ENCODE data around the gene RELL1. TPM values are rescaled to one million over a fixed set of nuclear protein-coding genes. Genes with fewer than 3 reads are reported as not detected.

RELL1 gene
- total RNA-seq, 4 donors from 2014 or later: 44.4 to 83.3 (median 73.6) TPM

DNA sequence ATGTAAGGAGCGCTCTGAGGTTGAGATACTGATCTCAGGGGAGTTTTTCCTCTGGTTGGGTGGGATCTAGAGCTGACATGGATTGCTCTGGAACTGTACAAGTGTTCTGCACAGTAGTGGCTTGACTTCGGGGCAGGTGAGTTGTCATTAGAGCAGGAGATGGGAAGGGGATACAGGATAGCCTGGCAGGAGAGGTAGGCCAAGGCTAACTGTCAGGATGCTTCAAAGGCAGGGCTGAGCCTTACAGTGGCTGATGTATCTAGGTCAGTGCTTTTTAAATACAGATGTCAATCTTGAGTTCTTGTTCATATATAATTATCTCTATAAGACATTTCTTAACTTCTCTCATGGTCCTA is 43.5 kb upstream of the RELL1 start:
- Histone ChIP-seq H3K4me1 (no peaks in the 10 kb centered on the region), H3K27ac (replicated peaks in 1 of 4) (no peak overlapping the region), H3K36me3 (no peaks in the 10 kb centered on the region), H3K9me3 (no peaks in the 10 kb centered on the region), H3K27me3 (no peaks in the 10 kb centered on the region), H3K4me3 (no peak overlapping the region)
- DNase-seq (ENCODE audit: extremely low spot score): no peak
- 96% methylated on average over 2 of the region's 2 CpGs for WGBS
- intact Hi-C loops (cut with DNase I): no loop called here
- TF ChIP-seq CTCF (IDR thresholded peaks at IDR 0.05): no peak
- TF ChIP-seq EP300 (IDR thresholded peaks at IDR 0.05): no peak
- TF ChIP-seq POLR2A (IDR thresholded peaks at IDR 0.05; ENCODE audit: low read depth): no peak
- no peak for TF ChIP-seq POLR2AphosphoS5 (IDR thresholded peaks at IDR 0.05)

DNA sequence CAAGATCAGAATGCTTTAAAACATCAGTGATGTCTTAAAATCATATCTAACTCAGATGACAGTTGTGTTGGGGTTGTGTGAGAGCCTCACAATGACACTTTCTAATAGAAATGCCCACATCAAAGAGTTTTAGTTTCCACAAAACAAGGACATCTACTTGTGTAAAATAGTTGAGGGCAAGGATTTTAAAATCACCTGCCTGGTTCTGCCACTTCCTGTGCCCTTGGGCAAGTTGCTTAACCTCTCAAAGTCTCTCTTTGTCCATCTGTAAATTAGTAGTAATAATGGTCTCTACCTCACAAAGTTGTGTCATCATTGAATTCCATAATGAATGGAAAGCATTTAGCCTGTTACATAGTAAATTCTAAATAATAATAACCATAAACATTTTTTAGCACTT is 41.9 kb upstream of the RELL1 start:
- Histone ChIP-seq H3K27me3 (no peaks in the 10 kb centered on the region), H3K9me3 (no peaks in the 10 kb centered on the region), H3K4me3 (no peak overlapping the region), H3K27ac (replicated peaks in 1 of 4) (no peak overlapping the region), H3K4me1 (no peaks in the 10 kb centered on the region), H3K36me3 (no peaks in the 10 kb centered on the region)
- no peak for DNase-seq (ENCODE audit: extremely low spot score)
- intact Hi-C loops (cut with DNase I): no loop called here
- TF ChIP-seq POLR2AphosphoS5 (IDR thresholded peaks at IDR 0.05): no peak
- no peak for TF ChIP-seq EP300 (IDR thresholded peaks at IDR 0.05)

DNA sequence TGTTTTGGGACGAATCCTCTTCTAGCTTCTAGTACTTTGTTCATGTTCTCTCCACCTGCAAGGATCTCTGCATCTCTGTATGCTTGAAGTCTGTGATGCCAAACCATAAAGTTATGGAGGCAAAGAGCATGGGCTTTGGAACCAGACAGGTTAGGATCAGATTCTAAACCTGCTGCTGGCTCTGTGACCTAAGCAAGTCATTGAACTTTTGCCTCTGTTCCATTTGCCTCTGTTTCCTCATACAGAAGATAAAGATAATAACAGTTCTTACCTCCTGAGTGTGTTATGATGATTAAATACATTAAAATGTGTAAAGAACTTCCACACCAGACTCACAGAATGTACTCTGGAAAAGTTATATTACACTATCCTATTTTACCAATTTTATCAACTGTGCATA is 41.5 kb upstream of the RELL1 start:
- no peaks in the 10 kb centered on the region for H3K27me3 ChIP-seq
- H3K4me3 ChIP-seq: no peak overlapping the region
- no peak for TF ChIP-seq EP300 (IDR thresholded peaks at IDR 0.05)
- TF ChIP-seq POLR2AphosphoS5 (IDR thresholded peaks at IDR 0.05): no peak
- no peaks in the 10 kb centered on the region for H3K4me1 ChIP-seq
- H3K9me3 ChIP-seq: no peaks in the 10 kb centered on the region
- H3K36me3 ChIP-seq: no peaks in the 10 kb centered on the region
- no peak for DNase-seq (ENCODE audit: extremely low spot score)
- 94% methylated on average over 1 of the region's 1 CpG for WGBS
- H3K27ac ChIP-seq (replicated peaks in 1 of 4): no peak overlapping the region
- intact Hi-C loops (cut with DNase I): no loop called here

DNA sequence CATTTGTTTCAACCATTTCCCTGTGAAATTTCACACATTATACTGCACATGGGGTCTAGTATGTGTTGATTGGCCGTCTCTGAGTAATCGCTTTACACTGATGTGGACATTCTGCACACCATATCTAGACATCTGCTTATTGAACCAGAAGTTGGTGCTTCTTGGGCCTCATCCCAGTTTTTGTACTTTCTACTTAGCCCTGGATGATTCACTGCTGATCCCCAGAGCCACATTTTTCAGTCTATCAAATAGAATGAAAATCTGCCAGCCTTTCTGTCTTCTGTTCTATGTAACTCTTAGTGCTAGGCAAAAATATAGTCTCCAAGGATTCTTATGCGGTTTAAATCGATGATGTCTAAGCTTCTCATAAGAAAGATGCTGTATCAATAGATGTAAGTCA is 40.5 kb upstream of the RELL1 start:
- Histone ChIP-seq H3K9me3 (no peaks in the 10 kb centered on the region), H3K27ac (replicated peaks in 1 of 4) (no peak overlapping the region), H3K4me3 (no peak overlapping the region), H3K36me3 (no peaks in the 10 kb centered on the region), H3K4me1 (no peaks in the 10 kb centered on the region), H3K27me3 (no peaks in the 10 kb centered on the region)
- intact Hi-C loops (cut with DNase I): no loop called here
- no peak for DNase-seq (ENCODE audit: extremely low spot score)
- TF ChIP-seq POLR2A (IDR thresholded peaks at IDR 0.05; ENCODE audit: low read depth) (no peak), POLR2AphosphoS5 (IDR thresholded peaks at IDR 0.05) (no peak), CTCF (IDR thresholded peaks at IDR 0.05) (no peak), EP300 (IDR thresholded peaks at IDR 0.05) (no peak)
- 92% methylated on average over 4 of the region's 4 CpGs for WGBS

- intact Hi-C loops (cut with DNase I): no loop called here
- H3K9me3 ChIP-seq: no peaks in the 10 kb centered on the region
- no peak overlapping the region for H3K27ac ChIP-seq (replicated peaks in 1 of 4)
- no peak for DNase-seq (ENCODE audit: extremely low spot score)
- WGBS: 95% methylated on average over 7 of the region's 7 CpGs
- H3K4me1 ChIP-seq: no peaks in the 10 kb centered on the region
- no peaks in the 10 kb centered on the region for H3K27me3 ChIP-seq
- H3K4me3 ChIP-seq: no peak overlapping the region
- TF ChIP-seq CTCF (IDR thresholded peaks at IDR 0.05): no peak
- no peak for TF ChIP-seq POLR2AphosphoS5 (IDR thresholded peaks at IDR 0.05)
- TF ChIP-seq POLR2A (IDR thresholded peaks at IDR 0.05; ENCODE audit: low read depth): no peak
- H3K36me3 ChIP-seq: no peaks in the 10 kb centered on the region
These were observed 39.5 kb upstream of the RELL1 start for GRCh38 chr4:37725718-37726117.

- no peak overlapping the region for H3K27ac ChIP-seq (replicated peaks in 1 of 4)
- H3K36me3 ChIP-seq: no peaks in the 10 kb centered on the region
- intact Hi-C loops (cut with DNase I): no loop called here
- H3K27me3 ChIP-seq: no peaks in the 10 kb centered on the region
- H3K4me3 ChIP-seq: no peak overlapping the region
- DNase-seq (ENCODE audit: extremely low spot score): no peak
- WGBS: 95% methylated on average over 1 of the region's 1 CpG
- H3K9me3 ChIP-seq: no peaks in the 10 kb centered on the region
- no peaks in the 10 kb centered on the region for H3K4me1 ChIP-seq
- TF ChIP-seq EP300 (IDR thresholded peaks at IDR 0.05) (no peak), CTCF (IDR thresholded peaks at IDR 0.05) (no peak)
These were observed 36.9 kb upstream of the RELL1 start for GRCh38 chr4:37723067-37723466.

All from esophagus muscularis mucosa (tissue), 4 donors.